ENCODE results near the gene HS3ST2. TPM values are rescaled to one million over a fixed set of nuclear protein-coding genes. Genes with fewer than 3 reads are reported as not detected.

HS3ST2 gene
- total RNA-seq, 1 donor from 2014 or later = 1.0 TPM

GRCh38 chr16:22888791-22889190 is 74.8 kb downstream of the HS3ST2 start:
- H3K4me1 ChIP-seq (ENCODE audit: insufficient read depth, low read length) = no peaks in the 10 kb centered on the region
- no peak for TF ChIP-seq EZH2 (IDR thresholded peaks at IDR 0.05; ENCODE audit: insufficient read depth, low read length)
- no peak for TF ChIP-seq CTCF (IDR thresholded peaks at IDR 0.05; ENCODE audit: insufficient read depth, low read depth, low read length)
- Mint-ChIP-seq H3K27ac (ENCODE audit: unreplicated experiment) (no peak overlapping the region), H3K4me3 (ENCODE audit: unreplicated experiment) (no peak overlapping the region), H3K27me3 (ENCODE audit: low read depth, unreplicated experiment) (peaks cover 11% of the 10 kb centered on the region), H3K36me3 (ENCODE audit: low read depth, unreplicated experiment) (no peaks in the 10 kb centered on the region), H3K4me1 (ENCODE audit: low read depth, unreplicated experiment) (no peaks in the 10 kb centered on the region), H3K9me3 (ENCODE audit: unreplicated experiment) (no peaks in the 10 kb centered on the region)
- H3K79me2 ChIP-seq (ENCODE audit: insufficient read depth, low read length) = no peaks in the 10 kb centered on the region
- H3K9ac ChIP-seq (ENCODE audit: low read length) = no peak overlapping the region
- H2AFZ ChIP-seq (ENCODE audit: low read depth, low read length) = no peak overlapping the region
- H3K36me3 ChIP-seq (ENCODE audit: insufficient read depth, low read length) = no peaks in the 10 kb centered on the region
- DNase-seq (ENCODE audit: low read depth) (no peak), FAIRE-seq (no peak)
- no peaks in the 10 kb centered on the region for H3K27me3 ChIP-seq (ENCODE audit: insufficient read depth, low read length)
- H4K20me1 ChIP-seq (ENCODE audit: insufficient read depth, low read length) = no peaks in the 10 kb centered on the region
- H3K4me3 ChIP-seq (ENCODE audit: insufficient read depth, low read depth, low read length) = no peak overlapping the region
- no peak overlapping the region for H3K4me2 ChIP-seq (ENCODE audit: low read length)
- no peaks in the 10 kb centered on the region for H3K9me3 ChIP-seq (ENCODE audit: insufficient read depth, low read depth, low read length)
- no peak overlapping the region for H3K27ac ChIP-seq (ENCODE audit: low read depth, low read length)

- H3K4me3 ChIP-seq (ENCODE audit: insufficient read depth, low read depth, low read length) = no peak overlapping the region
- H3K79me2 ChIP-seq (ENCODE audit: insufficient read depth, low read length) = no peaks in the 10 kb centered on the region
- H3K9me3 ChIP-seq (ENCODE audit: insufficient read depth, low read depth, low read length) = no peaks in the 10 kb centered on the region
- Mint-ChIP-seq H3K36me3 (ENCODE audit: low read depth, unreplicated experiment) (no peaks in the 10 kb centered on the region), H3K27me3 (ENCODE audit: low read depth, unreplicated experiment) (peaks cover 7% of the 10 kb centered on the region), H3K4me1 (ENCODE audit: low read depth, unreplicated experiment) (no peaks in the 10 kb centered on the region), H3K27ac (ENCODE audit: unreplicated experiment) (no peak overlapping the region), H3K4me3 (ENCODE audit: unreplicated experiment) (no peak overlapping the region), H3K9me3 (ENCODE audit: unreplicated experiment) (no peaks in the 10 kb centered on the region)
- H2AFZ ChIP-seq (ENCODE audit: low read depth, low read length) = no peak overlapping the region
- no peaks in the 10 kb centered on the region for H3K27me3 ChIP-seq (ENCODE audit: insufficient read depth, low read length)
- no peaks in the 10 kb centered on the region for H4K20me1 ChIP-seq (ENCODE audit: insufficient read depth, low read length)
- TF ChIP-seq EZH2 (IDR thresholded peaks at IDR 0.05; ENCODE audit: insufficient read depth, low read length) = no peak
- TF ChIP-seq CTCF (IDR thresholded peaks at IDR 0.05; ENCODE audit: insufficient read depth, low read depth, low read length) = no peak
- no peak overlapping the region for H3K27ac ChIP-seq (ENCODE audit: low read depth, low read length)
- H3K4me1 ChIP-seq (ENCODE audit: insufficient read depth, low read length) = no peaks in the 10 kb centered on the region
- no peak overlapping the region for H3K9ac ChIP-seq (ENCODE audit: low read length)
- FAIRE-seq (no peak), DNase-seq (ENCODE audit: low read depth) (no peak)
- no peaks in the 10 kb centered on the region for H3K36me3 ChIP-seq (ENCODE audit: insufficient read depth, low read length)
- no peak overlapping the region for H3K4me2 ChIP-seq (ENCODE audit: low read length)
Observed at GRCh38 chr16:22890976-22891375, 77.0 kb downstream of the HS3ST2 start.

- no peak overlapping the region for H2AFZ ChIP-seq (ENCODE audit: low read depth, low read length)
- TF ChIP-seq CTCF (IDR thresholded peaks at IDR 0.05; ENCODE audit: insufficient read depth, low read depth, low read length) (no peak), EZH2 (IDR thresholded peaks at IDR 0.05; ENCODE audit: insufficient read depth, low read length) (no peak)
- DNase-seq (ENCODE audit: low read depth) = no peak
- no peak overlapping the region for H3K4me3 ChIP-seq (ENCODE audit: insufficient read depth, low read depth, low read length)
- H3K4me2 ChIP-seq (ENCODE audit: low read length) = no peak overlapping the region
- no peaks in the 10 kb centered on the region for H3K4me1 ChIP-seq (ENCODE audit: insufficient read depth, low read length)
- FAIRE-seq = no peak
- H3K79me2 ChIP-seq (ENCODE audit: insufficient read depth, low read length) = no peaks in the 10 kb centered on the region
- no peaks in the 10 kb centered on the region for H3K9me3 ChIP-seq (ENCODE audit: insufficient read depth, low read depth, low read length)
- Mint-ChIP-seq H3K27ac (ENCODE audit: unreplicated experiment) (no peak overlapping the region), H3K9me3 (ENCODE audit: unreplicated experiment) (no peaks in the 10 kb centered on the region), H3K36me3 (ENCODE audit: low read depth, unreplicated experiment) (no peaks in the 10 kb centered on the region), H3K4me1 (ENCODE audit: low read depth, unreplicated experiment) (peaks cover 7% of the 10 kb centered on the region), H3K27me3 (ENCODE audit: low read depth, unreplicated experiment) (peaks cover 2% of the 10 kb centered on the region), H3K4me3 (ENCODE audit: unreplicated experiment) (no peak overlapping the region)
- H3K27me3 ChIP-seq (ENCODE audit: insufficient read depth, low read length) = peaks cover 3% of the 10 kb centered on the region
- H4K20me1 ChIP-seq (ENCODE audit: insufficient read depth, low read length) = no peaks in the 10 kb centered on the region
- H3K27ac ChIP-seq (ENCODE audit: low read depth, low read length) = no peak overlapping the region
- H3K9ac ChIP-seq (ENCODE audit: low read length) = no peak overlapping the region
- H3K36me3 ChIP-seq (ENCODE audit: insufficient read depth, low read length) = no peaks in the 10 kb centered on the region
Observed at GRCh38 chr16:22897184-22897583, 83.2 kb downstream of the HS3ST2 start.
